ENCODE measurements around the gene GAN. TPM values are rescaled to one million over a fixed set of nuclear protein-coding genes. Genes with fewer than 3 reads are reported as not detected.

Gene GAN
- total RNA-seq, 2 experiments from 2014 or later = 4.5 to 4.7 TPM

GRCh38 chr16:81390840-81391239, 76.1 kb downstream of the GAN start:
- Mint-ChIP-seq H3K27ac (no peak overlapping the region), H3K36me3 (ENCODE audit: low read depth) (peaks cover 36% of the 10 kb centered on the region), H3K9me3 (no peaks in the 10 kb centered on the region), H3K4me3 (no peak overlapping the region), H3K27me3 (no peaks in the 10 kb centered on the region), H3K4me1 (ENCODE audit: low read depth) (no peaks in the 10 kb centered on the region)
- intact Hi-C loops (cut with DNase I, micrococcal nuclease) = no loop called here
- ATAC-seq (ENCODE audit: poor library complexity) (no peak), DNase-seq (no peak)
- no peaks in the 10 kb centered on the region for H3K9me3 ChIP-seq (ENCODE audit: control insufficient read depth in 1 of 2, insufficient read depth in 1 of 2, low read length in 2 of 2)
- H3K27me3 ChIP-seq (ENCODE audit: control insufficient read depth in 1 of 2, insufficient read depth in 2 of 2, low read length in 2 of 2) = no peaks in the 10 kb centered on the region
- no peaks in the 10 kb centered on the region for H3K36me3 ChIP-seq (ENCODE audit: insufficient read depth, low read length)
- H3K27ac ChIP-seq (ENCODE audit: low read depth in 1 of 2, low read length in 2 of 2) = no peak overlapping the region
- CTCF ChIA-PET = no interaction called here
- POLR2A ChIA-PET = no interaction called here
- TF ChIP-seq CTCF (IDR thresholded peaks at IDR 0.05) = no peak
- H3K4me1 ChIP-seq (ENCODE audit: insufficient read depth, low read length) = no peaks in the 10 kb centered on the region
- H3K4me3 ChIP-seq (ENCODE audit: low read length) = no peak overlapping the region

GRCh38 chr16:81392011-81392410, 77.2 kb downstream of the GAN start:
- Histone ChIP-seq H3K36me3 (ENCODE audit: insufficient read depth, low read length) (no peaks in the 10 kb centered on the region), H3K4me1 (ENCODE audit: insufficient read depth, low read length) (no peaks in the 10 kb centered on the region), H3K27ac (ENCODE audit: low read depth in 1 of 2, low read length in 2 of 2) (no peak overlapping the region), H3K27me3 (ENCODE audit: control insufficient read depth in 1 of 2, insufficient read depth in 2 of 2, low read length in 2 of 2) (no peaks in the 10 kb centered on the region), H3K4me3 (ENCODE audit: low read length) (no peak overlapping the region), H3K9me3 (ENCODE audit: control insufficient read depth in 1 of 2, insufficient read depth in 1 of 2, low read length in 2 of 2) (no peaks in the 10 kb centered on the region)
- no peak for ATAC-seq (ENCODE audit: poor library complexity)
- DNase-seq = no peak
- Mint-ChIP-seq H3K27ac (no peak overlapping the region), H3K4me1 (ENCODE audit: low read depth) (no peaks in the 10 kb centered on the region), H3K4me3 (no peak overlapping the region), H3K36me3 (ENCODE audit: low read depth) (peaks cover 27% of the 10 kb centered on the region), H3K27me3 (no peaks in the 10 kb centered on the region), H3K9me3 (no peaks in the 10 kb centered on the region)
- intact Hi-C loops (cut with DNase I, micrococcal nuclease) = no loop called here
- POLR2A ChIA-PET = no interaction called here
- CTCF ChIA-PET = no interaction called here
- no peak for TF ChIP-seq CTCF (IDR thresholded peaks at IDR 0.05)

GRCh38 chr16:81394416-81394815, 79.7 kb downstream of the GAN start:
- H3K36me3 Mint-ChIP-seq (ENCODE audit: low read depth) = peaks cover 11% of the 10 kb centered on the region
- H3K36me3 ChIP-seq (ENCODE audit: insufficient read depth, low read length) = no peaks in the 10 kb centered on the region
- ATAC-seq (ENCODE audit: poor library complexity) = no peak
- ChIA-PET POLR2A (no interaction called here), CTCF (no interaction called here)
- H3K27me3 Mint-ChIP-seq = no peaks in the 10 kb centered on the region
- H3K27ac ChIP-seq (ENCODE audit: low read depth in 1 of 2, low read length in 2 of 2) = no peak overlapping the region
- no peaks in the 10 kb centered on the region for H3K9me3 ChIP-seq (ENCODE audit: control insufficient read depth in 1 of 2, insufficient read depth in 1 of 2, low read length in 2 of 2)
- no peak for DNase-seq
- H3K4me3 ChIP-seq (ENCODE audit: low read length) = no peak overlapping the region
- H3K27me3 ChIP-seq (ENCODE audit: control insufficient read depth in 1 of 2, insufficient read depth in 2 of 2, low read length in 2 of 2) = no peaks in the 10 kb centered on the region
- H3K27ac Mint-ChIP-seq = no peak overlapping the region
- no peak for TF ChIP-seq CTCF (IDR thresholded peaks at IDR 0.05)
- no peaks in the 10 kb centered on the region for H3K4me1 Mint-ChIP-seq (ENCODE audit: low read depth)
- no peaks in the 10 kb centered on the region for H3K4me1 ChIP-seq (ENCODE audit: insufficient read depth, low read length)
- no peak overlapping the region for H3K4me3 Mint-ChIP-seq
- no peaks in the 10 kb centered on the region for H3K9me3 Mint-ChIP-seq
- intact Hi-C loops (cut with DNase I, micrococcal nuclease) = no loop called here
